H9 (cell line): Measurements from ENCODE around the gene MMRN1. TPM values are rescaled to one million over a fixed set of nuclear protein-coding genes. Genes with fewer than 3 reads are reported as not detected.

Source experiments
- DNase-seq: peaks from one replicate; pipeline ENCODE4 v3.0.0-alpha.2; 2017
- H2AFZ ChIP-seq: one replicate; pipeline ENCODE4 v1.6.1; 2013; ENCODE audit warnings: mild to moderate bottlenecking, low read length, control low read depth, moderate library complexity
- H2AK5ac ChIP-seq: 2 replicates; pipeline ENCODE4 v1.6.1; 2013; ENCODE audit warnings: low read length, control low read depth, mixed read lengths; ENCODE audit not compliant: insufficient read length
- H2BK120ac ChIP-seq: one replicate; pipeline ENCODE4 v1.6.1; 2013; ENCODE audit warnings: low read depth, mild to moderate bottlenecking, low read length, control low read depth, inconsistent platforms; ENCODE audit not compliant: poor library complexity, severe bottlenecking
- H2BK12ac ChIP-seq: 2 replicates; pipeline ENCODE4 v1.6.1; 2013; ENCODE audit warnings: low read length, control low read depth, mixed read lengths, low read depth; ENCODE audit not compliant: insufficient read length
- H2BK15ac ChIP-seq: 2 replicates; pipeline ENCODE4 v1.6.1; 2013; ENCODE audit warnings: low read depth, low read length, control low read depth
- H2BK20ac ChIP-seq: one replicate; pipeline ENCODE4 v1.6.1; 2013; ENCODE audit warnings: low read depth, mild to moderate bottlenecking, low read length, control low read depth, inconsistent platforms; ENCODE audit not compliant: poor library complexity, severe bottlenecking
- H2BK5ac ChIP-seq: 2 replicates; pipeline ENCODE4 v1.6.1; 2013; ENCODE audit warnings: low read length, control low read depth, mixed read lengths; ENCODE audit not compliant: insufficient read length
- H3K14ac ChIP-seq: 2 replicates; pipeline ENCODE4 v1.6.1; 2013; ENCODE audit warnings: low read length, control low read depth; ENCODE audit not compliant: insufficient read depth
- H3K18ac ChIP-seq: 2 replicates; pipeline ENCODE4 v1.6.1; 2013; ENCODE audit warnings: low read depth, mild to moderate bottlenecking, mixed read lengths, low read length, control low read depth; ENCODE audit not compliant: insufficient read length
- H3K23ac ChIP-seq: 2 replicates; pipeline ENCODE4 v1.6.1; 2013; ENCODE audit warnings: low read length, control low read depth, mixed read lengths, low read depth; ENCODE audit not compliant: insufficient read length
- H3K23me2 ChIP-seq: 2 replicates; pipeline ENCODE4 v1.6.1; 2013; ENCODE audit warnings: low read depth, mild to moderate bottlenecking, mixed read lengths, low read length, control low read depth; ENCODE audit not compliant: insufficient read length, poor library complexity, severe bottlenecking
- H3K27ac ChIP-seq: 2 replicates; pipeline ENCODE4 v1.5.1; 2013; ENCODE audit warnings: low read length, control low read depth, mixed read lengths, low read depth; ENCODE audit not compliant: insufficient read length
- H3K27me3 ChIP-seq: 2 replicates; pipeline ENCODE4 v1.6.1; 2013; ENCODE audit warnings: low read length, control low read depth, inconsistent platforms; ENCODE audit not compliant: insufficient read depth
- H3K4ac ChIP-seq: 2 replicates; pipeline ENCODE4 v1.6.1; 2013; ENCODE audit warnings: low read depth, mild to moderate bottlenecking, control low read depth, inconsistent platforms, low read length, moderate library complexity
- H3K4me1 ChIP-seq: 2 replicates; pipeline ENCODE4 v1.6.1; 2013; ENCODE audit warnings: low read length, control low read depth, inconsistent platforms; ENCODE audit not compliant: insufficient read depth
- H3K4me2 ChIP-seq: 2 replicates; pipeline ENCODE4 v1.6.1; 2013; ENCODE audit warnings: low read length, control low read depth, mixed read lengths; ENCODE audit not compliant: insufficient read length, insufficient read depth
- H3K56ac ChIP-seq: 2 replicates; pipeline ENCODE4 v1.6.1; 2013; ENCODE audit warnings: low read depth, mild to moderate bottlenecking, mixed read lengths, low read length, control low read depth; ENCODE audit not compliant: insufficient read length
- H3K79me1 ChIP-seq: 2 replicates; pipeline ENCODE4 v1.6.1; 2013; ENCODE audit warnings: low read depth, mild to moderate bottlenecking, moderate library complexity, low read length, control low read depth, inconsistent platforms; ENCODE audit not compliant: insufficient read depth, poor library complexity, severe bottlenecking
- H3K79me2 ChIP-seq: 2 replicates; pipeline ENCODE4 v1.6.1; 2013; ENCODE audit warnings: low read length, control low read depth, inconsistent platforms; ENCODE audit not compliant: insufficient read depth
- H3K9ac ChIP-seq: 2 replicates; pipeline ENCODE4 v1.6.1; 2013; ENCODE audit warnings: low read length, control low read depth, mixed read lengths; ENCODE audit not compliant: insufficient read length; ENCODE audit errors: extremely low read depth
- H3K9me3 ChIP-seq: one replicate; pipeline ENCODE4 v1.6.1; 2013; ENCODE audit warnings: low read depth, low read length, inconsistent platforms; ENCODE audit not compliant: control insufficient read depth
- H3T11ph ChIP-seq: one replicate; pipeline ENCODE4 v1.6.1; 2013; ENCODE audit warnings: mild to moderate bottlenecking, low read length, control low read depth, inconsistent platforms
- H4K20me1 ChIP-seq: one replicate; pipeline ENCODE4 v1.6.1; 2013; ENCODE audit not compliant: control insufficient read depth, insufficient read length, insufficient read depth
- H4K5ac ChIP-seq: 2 replicates; pipeline ENCODE4 v1.6.1; 2013; ENCODE audit warnings: low read depth, mild to moderate bottlenecking, mixed read lengths, low read length, control low read depth; ENCODE audit not compliant: insufficient read length
- H4K8ac ChIP-seq: replicated peaks from 2 replicates; pipeline ENCODE4 v1.6.1; 2013; ENCODE audit warnings: low read length, control low read depth, mixed read lengths, low read depth; ENCODE audit not compliant: insufficient read length
- H4K91ac ChIP-seq: 2 replicates; pipeline ENCODE4 v1.6.1; 2013; ENCODE audit warnings: low read depth, mild to moderate bottlenecking, moderate library complexity, mixed read lengths, low read length, control low read depth; ENCODE audit not compliant: insufficient read length
- H3K27ac Mint-ChIP-seq, 3 experiments: 2 replicates in 2 of 3; 3 replicates in 1 of 3; pipeline ENCODE4 v1.8.0; 2020 to 2021; ENCODE audit warnings: mixed read lengths in 3 of 3, mild to moderate bottlenecking in 1 of 3, moderate library complexity in 1 of 3
- H3K27me3 Mint-ChIP-seq: 2 replicates; pipeline ENCODE4 v1.8.0; 2021; ENCODE audit warnings: low read depth, mild to moderate bottlenecking, moderate library complexity, mixed read lengths
- H3K36me3 Mint-ChIP-seq, 3 experiments: 2 replicates in 2 of 3; 3 replicates in 1 of 3; pipeline ENCODE4 v1.8.0; 2020 to 2021; ENCODE audit warnings: low read depth in 3 of 3, mixed read lengths in 3 of 3; ENCODE audit not compliant: insufficient read depth in 1 of 3
- H3K4me1 Mint-ChIP-seq, 2 experiments: 2 replicates each; pipeline ENCODE4 v1.8.0; 2020; ENCODE audit warnings: mixed read lengths in 2 of 2
- H3K4me3 Mint-ChIP-seq, 2 experiments: 2 replicates in 1 of 2; 3 replicates in 1 of 2; pipeline ENCODE4 v1.8.0; 2020 to 2021; ENCODE audit warnings: mild to moderate bottlenecking in 2 of 2, mixed read lengths in 2 of 2, moderate library complexity in 1 of 2
- H3K9me3 Mint-ChIP-seq, 2 experiments: 2 replicates in 1 of 2; 3 replicates in 1 of 2; pipeline ENCODE4 v1.8.0; 2020; ENCODE audit warnings: mild to moderate bottlenecking in 2 of 2, mixed read lengths in 2 of 2, moderate library complexity in 1 of 2
- CTCF ChIP-seq: fragments of 200-600 bp; sonication (generic); conservative IDR thresholded peaks from 3 replicates; pipeline ENCODE4 v1.8.0; 2021; ENCODE audit warnings: antibody characterized with exemption, mild to moderate bottlenecking
- WGBS: extraction: QIAGEN DNeasy Blood & Tissue Kit; methylation state at CpG from one replicate; pipeline ENCODE4 v1.1.7; 2013; ENCODE audit warnings: missing lambda C conversion rate, low lambda C conversion rate, mixed read lengths; ENCODE audit not compliant: insufficient read length; ENCODE audit errors: extremely low coverage; 5-methylcytosine and 5-hydroxymethylcytosine counted together
- total RNA-seq: library from RNA; stranded (reverse); gene quantifications from 2 replicates; pipeline ENCODE4 v1.2.1, GENCODE V29; 2021

MMRN1 gene
- total RNA-seq, 1 experiment from 2014 or later = not detected

GRCh38 chr4:90001023-90001422, 106.4 kb downstream of the MMRN1 start:
- WGBS = no CpG with 5 or more reads among the region's 2 CpGs
- H3K4ac ChIP-seq = no peak overlapping the region
- no peak overlapping the region; a peak in 2 of 7 replicates for H3K27ac Mint-ChIP-seq
- no peak overlapping the region for H3K4me2 ChIP-seq
- no peak overlapping the region for H3K14ac ChIP-seq
- no peak overlapping the region for H3K9ac ChIP-seq
- DNase-seq = no peak
- H2BK15ac ChIP-seq = no peak overlapping the region
- no peaks in the 10 kb centered on the region for H3K79me2 ChIP-seq
- H3K9me3 ChIP-seq = no peaks in the 10 kb centered on the region
- no peak overlapping the region for H2AK5ac ChIP-seq
- H4K91ac ChIP-seq = no peak overlapping the region
- no peak overlapping the region for H4K8ac ChIP-seq
- H3K9me3 Mint-ChIP-seq = no peaks in the 10 kb centered on the region
- H4K5ac ChIP-seq = no peak overlapping the region
- no peaks in the 10 kb centered on the region for H3K27me3 Mint-ChIP-seq
- no peak overlapping the region for H3T11ph ChIP-seq
- H2BK5ac ChIP-seq = no peak overlapping the region
- H3K4me1 Mint-ChIP-seq = peaks cover 17 to 21% of the 10 kb centered on the region in 2 experiments
- H2BK12ac ChIP-seq = no peak overlapping the region
- TF ChIP-seq CTCF = no peak
- no peaks in the 10 kb centered on the region for H4K20me1 ChIP-seq
- H3K56ac ChIP-seq = no peak overlapping the region
- H2BK120ac ChIP-seq = no peak overlapping the region
- no peak overlapping the region for H3K23ac ChIP-seq
- no peak overlapping the region for H3K4me3 Mint-ChIP-seq
- no peaks in the 10 kb centered on the region for H3K36me3 Mint-ChIP-seq
- H3K18ac ChIP-seq = no peak overlapping the region
- H3K27ac ChIP-seq = no peak overlapping the region
- H3K4me1 ChIP-seq = no peaks in the 10 kb centered on the region; the same call in 1 of the 2 replicates
- no peak overlapping the region for H2AFZ ChIP-seq
- H2BK20ac ChIP-seq = no peak overlapping the region
- H3K23me2 ChIP-seq = no peaks in the 10 kb centered on the region
- H3K27me3 ChIP-seq = no peaks in the 10 kb centered on the region
- no peaks in the 10 kb centered on the region for H3K79me1 ChIP-seq
